Tibial nerve (tissue), 4 donors: ENCODE data around the gene ARID1B. TPM values are rescaled to one million over a fixed set of nuclear protein-coding genes. Genes with fewer than 3 reads are reported as not detected.

ENCODE experiments used
- DNase-seq, 2 donors: peaks; one replicate each; pipeline ENCODE4 v3.0.0-alpha.2; 2019; ENCODE audit warnings: low spot score in 2 of 2
- H3K27ac ChIP-seq, 4 donors: fragments of 200-600 bp; sonication (generic) in 3 of 4; one replicate each; pipeline ENCODE4 v1.5.1; 2017 to 2019; ENCODE audit warnings: mild to moderate bottlenecking in 1 of 4
- H3K27me3 ChIP-seq, 2 donors: fragments of 200-600 bp; sonication (generic) in 1 of 2; one replicate each; pipeline versions ENCODE4 v1.5.1 to v1.6.0; 2017 to 2019
- H3K36me3 ChIP-seq, 3 donors: fragments of 200-600 bp; sonication (generic); one replicate each; pipeline ENCODE4 v1.5.1; 2018 to 2019
- H3K4me1 ChIP-seq, 4 donors: fragments of 200-600 bp; sonication (generic) in 3 of 4; one replicate each; pipeline ENCODE4 v1.5.1; 2017 to 2019
- H3K4me3 ChIP-seq, 4 donors: fragments of 200-600 bp; sonication (generic) in 3 of 4; one replicate each; pipeline ENCODE4 v1.5.1; 2017 to 2019; ENCODE audit warnings: mild to moderate bottlenecking in 1 of 4, moderate library complexity in 1 of 4
- H3K9me3 ChIP-seq, 4 donors: fragments of 200-600 bp; sonication (generic) in 3 of 4; one replicate each; pipeline ENCODE4 v1.5.1; 2017 to 2019
- EP300 ChIP-seq, 2 donors: sonication (generic); formaldehyde crosslinking; IDR thresholded peaks; one replicate each; pipeline ENCODE4 v1.6.1; 2017; ENCODE audit warnings: antibody characterized with exemption in 2 of 2, mild to moderate bottlenecking in 1 of 2
- POLR2A ChIP-seq, 2 donors: fragments of 450-650 bp; IDR thresholded peaks; one replicate each; pipeline ENCODE4 v1.6.1; 2017; ENCODE audit warnings: antibody characterized with exemption in 2 of 2, mild to moderate bottlenecking in 2 of 2, moderate library complexity in 2 of 2
- WGBS, 2 donors: methylation state at CpG; one replicate each; pipeline ENCODE4 v1.1.5; 2018; 5-methylcytosine and 5-hydroxymethylcytosine counted together
- total RNA-seq, 4 donors: library from RNA; depleted of rRNA; stranded (reverse); fragments of >200 nt; gene quantifications; one replicate each; pipeline ENCODE4 v1.1.0, GENCODE V29; 2016
- TF ChIP-seq, protein P1 (sequence below), 5 experiments: fragments of 200-600 bp in 3 of 5; fragments of 450-650 bp in 2 of 5; sonication (generic) in 3 of 5; IDR thresholded peaks; one replicate each; pipeline ENCODE4 v1.5.1; 2016 to 2019; ENCODE audit warnings: antibody characterized with exemption in 5 of 5, mild to moderate bottlenecking in 3 of 5, moderate library complexity in 2 of 5

ARID1B gene
- total RNA-seq, 4 donors from 2014 or later, result 91.5 to 123 (median 110) TPM

DNA sequence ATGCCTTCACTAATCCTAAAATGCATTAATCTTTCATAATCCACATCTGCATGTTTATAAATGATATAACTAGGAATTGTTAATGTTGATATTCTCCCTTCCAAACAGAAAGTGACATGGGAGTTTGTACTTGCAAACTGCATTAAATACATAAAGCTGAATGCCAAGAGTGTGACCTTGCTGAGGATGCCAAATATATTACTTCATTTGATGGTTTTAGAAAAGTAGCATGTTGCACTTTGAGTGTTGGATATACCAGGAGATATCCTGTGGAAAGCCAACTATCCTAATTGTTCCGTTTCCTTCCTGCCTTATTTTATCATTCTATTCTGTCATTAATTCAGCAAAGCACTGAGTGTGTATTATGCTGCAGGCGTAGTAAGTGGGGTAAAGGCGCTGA is 316.4 kb downstream of the ARID1B start:
- H3K4me1 ChIP-seq, result peaks cover 0 to 17% (median 7%) of the 10 kb centered on the region in 4 donors
- H3K27me3 ChIP-seq, result no peaks in the 10 kb centered on the region
- H3K36me3 ChIP-seq, result peaks cover 0 to 6% (median 0%) of the 10 kb centered on the region in 3 donors
- H3K4me3 ChIP-seq, result no peak overlapping the region
- 95 to 96% methylated on average over 3 of the region's 3 CpGs for WGBS, 2 donors
- TF ChIP-seq EP300 (IDR thresholded peaks at IDR 0.05) (no peak), POLR2A (IDR thresholded peaks at IDR 0.05) (no peak)
- TF ChIP-seq, protein P1, sequence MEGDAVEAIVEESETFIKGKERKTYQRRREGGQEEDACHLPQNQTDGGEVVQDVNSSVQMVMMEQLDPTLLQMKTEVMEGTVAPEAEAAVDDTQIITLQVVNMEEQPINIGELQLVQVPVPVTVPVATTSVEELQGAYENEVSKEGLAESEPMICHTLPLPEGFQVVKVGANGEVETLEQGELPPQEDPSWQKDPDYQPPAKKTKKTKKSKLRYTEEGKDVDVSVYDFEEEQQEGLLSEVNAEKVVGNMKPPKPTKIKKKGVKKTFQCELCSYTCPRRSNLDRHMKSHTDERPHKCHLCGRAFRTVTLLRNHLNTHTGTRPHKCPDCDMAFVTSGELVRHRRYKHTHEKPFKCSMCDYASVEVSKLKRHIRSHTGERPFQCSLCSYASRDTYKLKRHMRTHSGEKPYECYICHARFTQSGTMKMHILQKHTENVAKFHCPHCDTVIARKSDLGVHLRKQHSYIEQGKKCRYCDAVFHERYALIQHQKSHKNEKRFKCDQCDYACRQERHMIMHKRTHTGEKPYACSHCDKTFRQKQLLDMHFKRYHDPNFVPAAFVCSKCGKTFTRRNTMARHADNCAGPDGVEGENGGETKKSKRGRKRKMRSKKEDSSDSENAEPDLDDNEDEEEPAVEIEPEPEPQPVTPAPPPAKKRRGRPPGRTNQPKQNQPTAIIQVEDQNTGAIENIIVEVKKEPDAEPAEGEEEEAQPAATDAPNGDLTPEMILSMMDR (IDR thresholded peaks at IDR 0.05), result no peak
- no peak for DNase-seq
- no peak overlapping the region for H3K27ac ChIP-seq
- no peaks in the 10 kb centered on the region for H3K9me3 ChIP-seq

DNA sequence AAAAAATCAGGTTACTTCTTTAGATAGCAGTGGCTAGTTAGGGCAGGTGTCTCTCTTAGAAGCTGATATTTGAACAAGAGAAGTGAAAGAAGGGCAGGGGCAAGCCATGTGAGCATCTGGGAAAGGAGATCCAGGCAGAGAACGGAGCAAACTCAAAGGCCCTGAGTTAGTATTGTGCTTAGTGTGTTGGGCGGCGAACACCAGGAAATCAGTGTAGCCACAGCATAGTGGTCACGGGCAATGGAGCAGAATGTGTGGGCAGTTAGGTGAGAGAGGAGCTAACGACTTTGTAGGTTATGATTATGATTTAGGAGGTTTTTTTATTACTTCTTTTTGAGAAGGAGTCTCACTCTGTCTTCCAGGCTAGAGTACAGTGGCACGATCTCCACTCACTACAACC is 316.9 kb downstream of the ARID1B start:
- no peak overlapping the region for H3K27ac ChIP-seq
- H3K4me3 ChIP-seq, result no peak overlapping the region
- H3K36me3 ChIP-seq, result peaks cover 0 to 6% (median 0%) of the 10 kb centered on the region in 3 donors
- TF ChIP-seq EP300 (IDR thresholded peaks at IDR 0.05) (no peak), POLR2A (IDR thresholded peaks at IDR 0.05) (no peak)
- TF ChIP-seq, protein P1 (IDR thresholded peaks at IDR 0.05), result no peak
- no peak for DNase-seq
- WGBS, 2 donors, result 93 to 98% methylated on average over 6 of the region's 6 CpGs
- no peaks in the 10 kb centered on the region for H3K27me3 ChIP-seq
- peaks cover 0 to 16% (median 7%) of the 10 kb centered on the region in 4 donors for H3K4me1 ChIP-seq
- no peaks in the 10 kb centered on the region for H3K9me3 ChIP-seq

DNA sequence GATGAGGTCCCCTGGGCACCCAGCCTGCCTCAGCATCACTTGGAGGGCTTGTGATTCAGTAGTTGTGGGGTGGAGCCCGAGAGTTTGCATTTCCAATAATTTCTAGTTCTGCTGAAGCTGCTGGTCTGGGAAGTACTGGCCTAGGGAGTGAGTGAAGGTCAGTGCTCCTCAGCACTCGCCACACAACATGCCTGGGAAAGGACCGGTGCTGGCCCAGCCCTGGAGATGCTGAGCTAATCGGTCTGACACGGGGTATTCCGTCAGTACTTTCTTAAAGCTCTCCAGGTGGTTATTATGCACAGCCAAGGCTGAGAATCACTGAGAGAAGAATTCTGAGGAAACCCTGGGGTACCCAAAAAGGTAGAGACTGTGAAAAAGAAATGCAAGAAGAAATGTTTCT is 317.9 kb downstream of the ARID1B start:
- H3K9me3 ChIP-seq, result no peaks in the 10 kb centered on the region
- no peak for TF ChIP-seq POLR2A (IDR thresholded peaks at IDR 0.05)
- 85 to 86% methylated on average over 6 of the region's 6 CpGs for WGBS, 2 donors
- H3K4me3 ChIP-seq, result no peak overlapping the region
- H3K36me3 ChIP-seq, result peaks cover 0 to 6% (median 0%) of the 10 kb centered on the region in 3 donors
- peaks cover 0 to 21% (median 7%) of the 10 kb centered on the region in 4 donors for H3K4me1 ChIP-seq
- no peak overlapping the region for H3K27ac ChIP-seq
- DNase-seq, result no peak
- no peaks in the 10 kb centered on the region for H3K27me3 ChIP-seq

DNA sequence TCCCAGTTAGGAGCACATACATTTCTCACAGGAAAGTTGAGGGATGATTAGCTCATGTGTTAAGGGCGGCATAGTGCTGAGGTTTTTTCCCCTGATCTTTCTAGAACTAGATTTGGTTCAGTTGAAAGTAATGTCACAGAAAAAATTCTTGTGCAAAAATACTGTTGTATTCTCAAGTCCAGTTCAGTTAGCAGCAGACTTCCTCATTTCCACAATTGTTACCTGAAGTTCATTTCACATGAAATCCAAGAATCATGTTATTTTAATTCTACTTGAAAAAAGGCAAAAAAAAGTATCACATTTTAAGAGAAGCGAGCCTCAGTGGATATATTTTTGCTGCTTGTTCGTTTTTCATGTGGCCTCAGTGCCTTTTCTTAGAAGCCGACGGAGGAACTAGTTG is 318.4 kb downstream of the ARID1B start:
- Histone ChIP-seq H3K9me3 (no peaks in the 10 kb centered on the region), H3K27me3 (no peaks in the 10 kb centered on the region), H3K4me1 (peaks cover 0 to 26% (median 8%) of the 10 kb centered on the region in 4 donors), H3K27ac (no peak overlapping the region), H3K4me3 (no peak overlapping the region), H3K36me3 (peaks cover 0 to 5% (median 0%) of the 10 kb centered on the region in 3 donors)
- 95 to 97% methylated on average over 5 of the region's 5 CpGs for WGBS, 2 donors
- no peak for TF ChIP-seq POLR2A (IDR thresholded peaks at IDR 0.05)
- TF ChIP-seq, protein P1 (IDR thresholded peaks at IDR 0.05), result no peak
- no peak for DNase-seq

DNA sequence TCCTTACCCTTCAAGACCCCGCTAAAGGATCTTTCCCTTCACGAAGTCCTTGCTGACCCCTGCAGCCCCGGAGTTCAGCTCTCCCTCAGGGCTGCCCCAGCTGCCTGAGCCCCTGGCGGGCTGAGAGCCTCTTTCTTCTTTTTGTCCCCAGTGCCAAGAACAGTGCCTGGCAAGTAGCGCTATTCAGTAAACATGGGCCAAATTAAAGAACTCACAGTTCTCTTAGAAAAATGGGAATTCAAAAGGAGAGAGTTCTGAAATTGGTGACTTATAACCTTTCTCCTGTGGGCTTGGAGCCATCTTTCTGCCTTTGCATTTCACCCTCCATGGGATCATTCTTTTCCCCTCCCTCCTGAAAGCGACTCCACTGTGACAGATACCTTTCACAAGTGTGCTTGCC is 318.9 kb downstream of the ARID1B start:
- H3K4me3 ChIP-seq, result no peak overlapping the region
- H3K27me3 ChIP-seq, result no peaks in the 10 kb centered on the region
- H3K4me1 ChIP-seq, result peaks cover 0 to 26% (median 10%) of the 10 kb centered on the region in 4 donors
- no peak for DNase-seq
- H3K36me3 ChIP-seq, result no peaks in the 10 kb centered on the region
- TF ChIP-seq EP300 (IDR thresholded peaks at IDR 0.05), result no peak
- TF ChIP-seq POLR2A (IDR thresholded peaks at IDR 0.05), result no peak
- TF ChIP-seq, protein P1 (IDR thresholded peaks at IDR 0.05), result no peak
- H3K27ac ChIP-seq, result no peak overlapping the region
- no peaks in the 10 kb centered on the region for H3K9me3 ChIP-seq
- 76 to 80% methylated on average over 6 of the region's 6 CpGs for WGBS, 2 donors

DNA sequence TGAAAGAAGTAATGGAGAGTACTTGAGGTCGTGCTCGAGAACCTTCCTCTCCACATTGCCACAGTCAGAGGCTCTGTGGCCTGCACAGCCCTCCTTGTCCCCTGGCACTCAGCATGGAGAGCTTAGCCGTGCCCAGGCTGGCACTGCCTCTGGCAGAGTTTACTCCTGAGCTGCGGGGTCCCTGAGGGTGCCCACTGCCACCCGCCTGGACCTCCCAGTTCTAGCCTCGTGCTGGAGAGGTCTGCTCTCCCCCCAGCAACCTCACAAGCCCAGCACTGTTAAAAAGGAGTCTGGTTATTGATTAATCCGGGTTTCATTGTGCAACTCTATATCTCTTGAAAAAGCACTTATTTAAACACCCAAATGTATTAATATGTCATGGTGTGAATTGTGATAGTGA is 319.3 kb downstream of the ARID1B start:
- DNase-seq, result no peak
- H3K9me3 ChIP-seq, result no peaks in the 10 kb centered on the region
- 77 to 81% methylated on average over 7 of the region's 7 CpGs for WGBS, 2 donors
- no peak overlapping the region for H3K4me3 ChIP-seq
- H3K27me3 ChIP-seq, result no peaks in the 10 kb centered on the region
- H3K4me1 ChIP-seq, result peaks cover 0 to 26% (median 10%) of the 10 kb centered on the region in 4 donors
- H3K36me3 ChIP-seq, result no peaks in the 10 kb centered on the region
- TF ChIP-seq, protein P1 (IDR thresholded peaks at IDR 0.05), result no peak
- TF ChIP-seq EP300 (IDR thresholded peaks at IDR 0.05) (no peak), POLR2A (IDR thresholded peaks at IDR 0.05) (no peak)
- no peak overlapping the region for H3K27ac ChIP-seq
